Loucy (cell line): ENCODE measurements around the gene C20orf202.

ENCODE experiments used
- H2AFZ ChIP-seq: fragments of 200-600 bp; sonication (generic); 2 replicates; pipeline ENCODE4 v1.6.0; 2016; ENCODE audit warnings: antibody characterized with exemption, mild to moderate bottlenecking, low read length, moderate library complexity
- H3F3A ChIP-seq: fragments of 200-600 bp; 2 replicates; pipeline ENCODE4 v1.6.0; 2016; ENCODE audit warnings: antibody characterized with exemption, low read depth, mild to moderate bottlenecking
- H3K27me3 ChIP-seq: fragments of 200-600 bp; sonication (generic); 2 replicates; pipeline ENCODE4 v1.6.1; 2014; ENCODE audit warnings: low read length, mild to moderate bottlenecking; ENCODE audit not compliant: insufficient read depth, poor library complexity, severe bottlenecking
- H3K36me3 ChIP-seq: fragments of 200-600 bp; sonication (generic); 2 replicates; pipeline ENCODE4 v1.6.1; 2016; ENCODE audit warnings: low read length; ENCODE audit not compliant: insufficient read depth
- H3K4me1 ChIP-seq: fragments of 200-600 bp; sonication (generic); 2 replicates; pipeline ENCODE4 v1.5.1; 2014; ENCODE audit warnings: low read length, mild to moderate bottlenecking; ENCODE audit not compliant: insufficient read depth, poor library complexity, severe bottlenecking
- H3K4me2 ChIP-seq: fragments of 200-600 bp; sonication (generic); 2 replicates; pipeline ENCODE4 v1.6.0; 2014; ENCODE audit warnings: antibody characterized with exemption, low read length, low read depth, mild to moderate bottlenecking; ENCODE audit not compliant: poor library complexity, severe bottlenecking
- H3K4me3 ChIP-seq: fragments of 200-600 bp; sonication (generic); 2 replicates; pipeline ENCODE4 v1.5.1; 2014; ENCODE audit warnings: low read length, mild to moderate bottlenecking, mixed read lengths; ENCODE audit not compliant: poor library complexity, severe bottlenecking
- H3K79me2 ChIP-seq: fragments of 200-600 bp; sonication (generic); 2 replicates; pipeline ENCODE4 v1.6.1; 2014; ENCODE audit warnings: low read length; ENCODE audit not compliant: insufficient read depth
- H3K9ac ChIP-seq: fragments of 200-600 bp; sonication (generic); 2 replicates; pipeline ENCODE4 v1.6.0; 2014; ENCODE audit warnings: mild to moderate bottlenecking, low read depth, low read length, moderate library complexity; ENCODE audit not compliant: poor library complexity, severe bottlenecking
- H3K9me2 ChIP-seq: fragments of 200-600 bp; sonication (generic); replicated peaks from 2 replicates; pipeline ENCODE4 v1.6.1; 2016; ENCODE audit warnings: low read depth, low read length, mixed read lengths
- H3K9me3 ChIP-seq: fragments of 200-600 bp; sonication (generic); 2 replicates; pipeline ENCODE4 v1.6.1; 2014; ENCODE audit warnings: mild to moderate bottlenecking, antibody characterized with exemption, low read length, low read depth; ENCODE audit not compliant: insufficient read depth
- H4K20me1 ChIP-seq: fragments of 200-600 bp; sonication (generic); 2 replicates; pipeline ENCODE4 v1.6.0; 2014; ENCODE audit warnings: antibody characterized with exemption, low read length, mild to moderate bottlenecking; ENCODE audit not compliant: insufficient read depth, poor library complexity, severe bottlenecking
- CTCF ChIP-seq: fragments of 200-600 bp; sonication (generic); conservative IDR thresholded peaks from 2 replicates; pipeline ENCODE4 v1.5.1; 2014; ENCODE audit warnings: mild to moderate bottlenecking, antibody characterized with exemption, low read length
- EZH2phosphoT487 ChIP-seq: fragments of 200-600 bp; IDR thresholded peaks from 2 replicates; pipeline ENCODE4 v1.6.1; 2018; ENCODE audit warnings: antibody characterized with exemption, mild to moderate bottlenecking, moderate library complexity, borderline replicate concordance

C20orf202 gene

GRCh38 chr20:1229541-1229940 is 26.3 kb downstream of the C20orf202 start:
- H3K36me3 ChIP-seq: no peaks in the 10 kb centered on the region
- H3K4me3 ChIP-seq: no peak overlapping the region

DNA sequence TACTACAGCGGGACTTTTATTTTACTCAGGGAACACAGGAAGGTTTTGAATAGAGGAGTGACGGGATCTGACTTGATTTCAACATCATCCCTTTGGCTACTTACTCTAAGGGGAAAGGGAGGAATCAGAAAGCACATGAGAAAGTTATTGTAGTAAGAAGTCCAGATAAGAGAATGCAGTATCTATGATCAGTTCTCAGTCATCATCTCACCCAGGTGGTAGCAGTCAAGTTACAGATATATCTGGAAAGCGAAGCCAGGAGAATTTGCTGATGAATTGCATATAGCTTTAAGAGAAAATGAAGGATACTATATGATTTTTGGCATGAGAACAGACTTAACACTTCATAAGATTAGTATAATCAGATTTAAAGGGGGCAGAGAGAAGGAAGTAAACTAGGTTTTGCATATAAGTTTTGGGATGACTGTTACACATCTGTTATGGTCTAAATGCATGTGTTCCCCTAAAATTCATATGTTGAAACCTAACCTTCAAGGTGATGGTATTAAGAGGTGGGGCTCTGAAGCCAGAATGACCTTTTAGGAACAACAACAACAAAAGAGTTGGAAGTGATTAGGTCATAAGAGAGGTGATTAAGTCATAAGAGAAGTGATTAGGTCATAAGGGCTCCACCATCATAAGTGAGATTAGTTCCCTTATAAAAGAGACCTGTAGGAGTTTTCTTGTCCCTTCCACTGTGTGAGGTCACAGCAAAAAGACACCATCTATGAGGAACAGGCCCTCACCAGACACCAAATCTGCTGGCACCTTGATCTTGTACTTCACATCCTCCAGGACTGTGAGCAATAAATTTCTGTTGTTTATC is 29.2 kb downstream of the C20orf202 start:
- Histone ChIP-seq H3K9me3 (no peaks in the 10 kb centered on the region), H3K4me1 (no peaks in the 10 kb centered on the region), H3K79me2 (no peaks in the 10 kb centered on the region), H4K20me1 (no peaks in the 10 kb centered on the region), H2AFZ (no peak overlapping the region), H3K36me3 (no peaks in the 10 kb centered on the region), H3K9me2 (no peaks in the 10 kb centered on the region), H3K4me2 (no peak overlapping the region), H3F3A (no peaks in the 10 kb centered on the region), H3K27me3 (no peaks in the 10 kb centered on the region), H3K9ac (no peak overlapping the region), H3K4me3 (no peak overlapping the region)
- TF ChIP-seq EZH2phosphoT487: no peak
- TF ChIP-seq CTCF: no peak

More at GRCh38 chr20:1229541-1229940, 26.3 kb downstream of the C20orf202 start:
- H3K27me3 ChIP-seq: no peaks in the 10 kb centered on the region
- H3K9ac ChIP-seq: no peak overlapping the region
- H3K79me2 ChIP-seq: no peaks in the 10 kb centered on the region
- H2AFZ ChIP-seq: no peak overlapping the region
- no peaks in the 10 kb centered on the region for H3K4me1 ChIP-seq
- H3K9me3 ChIP-seq: no peaks in the 10 kb centered on the region
- H3K4me2 ChIP-seq: no peak overlapping the region
- H3F3A ChIP-seq: no peaks in the 10 kb centered on the region
- H4K20me1 ChIP-seq: no peaks in the 10 kb centered on the region
- H3K9me2 ChIP-seq: no peaks in the 10 kb centered on the region
- no peak for TF ChIP-seq CTCF

DNA sequence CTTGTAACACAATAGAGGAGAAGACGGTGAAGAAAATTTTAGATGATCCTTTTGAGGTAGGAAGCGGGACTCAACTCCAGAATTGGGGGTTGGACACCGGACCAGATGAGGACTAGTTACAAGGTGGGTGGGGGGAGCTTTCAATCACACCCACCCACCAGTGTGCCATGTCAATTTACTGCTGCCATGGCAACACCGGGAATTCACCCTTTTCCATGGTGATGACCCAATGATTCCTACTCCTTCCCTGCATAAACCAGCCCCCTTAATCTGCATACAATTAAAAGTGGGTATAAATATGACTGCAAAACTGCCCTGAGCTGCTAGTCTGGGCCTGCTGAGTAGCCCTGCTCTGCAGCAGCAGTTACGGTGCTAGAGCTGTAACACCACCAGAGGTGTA is 37.3 kb downstream of the C20orf202 start:
- Histone ChIP-seq H4K20me1 (no peaks in the 10 kb centered on the region), H3K36me3 (no peaks in the 10 kb centered on the region), H3K4me1 (no peaks in the 10 kb centered on the region), H3K4me3 (no peak overlapping the region), H3K9ac (no peak overlapping the region), H3K27me3 (no peaks in the 10 kb centered on the region), H2AFZ (no peak overlapping the region), H3K4me2 (no peak overlapping the region), H3K9me3 (no peaks in the 10 kb centered on the region), H3F3A (no peaks in the 10 kb centered on the region), H3K9me2 (no peaks in the 10 kb centered on the region), H3K79me2 (no peaks in the 10 kb centered on the region)
- TF ChIP-seq CTCF (no peak), EZH2phosphoT487 (no peak)
